ENCODE measurements around the gene PRIM1. TPM values are rescaled to one million over a fixed set of nuclear protein-coding genes. Genes with fewer than 3 reads are reported as not detected.
A peak's percentile ranks its signal among the peaks of the same experiment; 100 is the strongest.

PRIM1 gene
- polyA plus RNA-seq, 2 donors, result 3.2 to 7.4 TPM

DNA sequence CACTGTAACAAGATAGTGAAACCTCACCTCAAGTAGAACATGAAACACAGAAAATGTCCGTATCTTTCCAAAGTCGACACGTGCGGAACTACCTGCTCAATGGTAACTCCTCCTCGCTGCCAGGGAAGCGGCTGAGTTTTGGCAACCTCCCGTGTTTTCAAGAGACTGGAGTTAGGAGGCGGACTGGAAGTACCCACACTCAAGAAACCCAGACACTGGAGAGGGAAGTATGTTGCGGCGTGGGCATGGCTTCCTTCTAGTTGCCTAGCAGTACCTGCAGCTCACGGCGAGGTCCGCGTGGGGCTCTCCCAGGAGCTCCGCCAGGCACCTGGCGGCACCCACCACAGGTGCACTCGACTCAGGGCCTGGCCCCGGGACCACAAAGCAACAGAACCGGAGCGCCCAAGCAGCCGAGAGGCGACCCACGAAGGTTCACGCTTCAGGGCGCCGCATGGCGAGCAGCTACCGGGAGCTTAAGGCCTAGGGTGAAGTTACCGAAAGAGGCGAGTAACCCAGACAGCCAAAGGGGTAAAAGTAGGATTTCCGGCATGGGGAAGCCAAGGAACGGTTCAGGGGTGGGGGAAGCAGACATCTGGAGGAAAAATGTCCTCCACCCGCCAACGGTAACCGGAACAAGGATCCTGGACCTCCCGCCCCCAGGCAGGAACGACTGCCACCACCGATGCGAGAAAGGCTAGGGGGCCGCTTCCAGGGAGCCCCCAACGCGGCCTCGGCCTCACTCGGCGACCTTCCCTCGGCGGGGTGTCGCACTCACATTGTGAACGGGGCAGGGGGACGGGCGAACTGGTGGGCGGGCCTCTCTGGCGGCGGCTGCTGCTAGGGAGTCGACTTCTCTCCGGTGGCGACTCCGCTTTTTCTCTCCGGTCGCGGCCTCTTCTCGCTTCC is 64.6 kb downstream of the PRIM1 start:
- no peaks in the 10 kb centered on the region for H3K4me1 ChIP-seq (ENCODE audit: control insufficient read depth in 2 of 2, insufficient read depth in 2 of 2, low read length in 1 of 2)
- peak overlapping the region; percentile 90 to 96 for H3K4me3 ChIP-seq (ENCODE audit: low read depth in 1 of 2, low read length in 2 of 2)
- WGBS, 2 donors, result 0% methylated on average over 57 to 62 of the region's 62 CpGs
- peak overlapping the region; percentile 96 to 100 for H3K27ac ChIP-seq (ENCODE audit: low read depth in 2 of 2, low read length in 1 of 2)
- H3K9me3 ChIP-seq (ENCODE audit: control insufficient read depth in 2 of 2, insufficient read depth in 1 of 2, low read depth in 1 of 2, low read length in 1 of 2), result no peaks in the 10 kb centered on the region
- H3K27me3 ChIP-seq (ENCODE audit: control insufficient read depth in 1 of 2, insufficient read depth in 2 of 2, low read length in 2 of 2), result no peaks in the 10 kb centered on the region
- no peaks in the 10 kb centered on the region for H3K36me3 ChIP-seq (ENCODE audit: control insufficient read depth in 2 of 2, insufficient read depth in 2 of 2, low read length in 1 of 2)

DNA sequence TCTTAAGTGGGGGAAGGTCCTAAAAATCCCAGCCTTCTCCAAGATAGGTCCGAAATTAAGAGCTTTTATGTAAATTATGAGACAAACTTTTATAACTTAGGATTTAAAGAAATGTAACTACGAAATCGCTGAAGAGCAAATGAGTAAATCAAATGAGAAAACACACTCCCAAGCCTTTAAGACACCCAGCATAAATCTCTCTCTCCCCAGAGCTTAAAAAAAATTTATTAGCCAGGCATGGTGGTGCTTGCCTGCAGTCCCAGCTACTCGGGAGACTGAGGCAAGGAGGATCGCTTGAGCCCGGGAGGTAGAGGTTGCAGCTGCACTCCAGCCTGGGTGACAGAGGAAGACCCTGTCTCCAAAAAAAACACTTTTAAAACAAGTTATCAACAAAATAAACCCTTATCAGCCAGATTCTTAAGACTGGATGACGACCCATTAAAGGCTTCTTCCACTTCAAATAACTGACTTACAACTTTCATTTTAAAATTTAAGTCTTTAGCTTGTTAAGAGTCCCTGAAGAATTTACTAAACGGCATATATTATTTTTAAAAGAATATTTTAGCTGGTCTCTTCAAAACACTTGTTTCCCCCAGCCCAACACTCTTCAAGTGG is 67.3 kb downstream of the PRIM1 start:
- 20 to 21% methylated on average over 8 of the region's 8 CpGs for WGBS, 2 donors
- H3K36me3 ChIP-seq (ENCODE audit: control insufficient read depth in 2 of 2, insufficient read depth in 2 of 2, low read length in 1 of 2), result peaks cover 0 to 9% of the 10 kb centered on the region in 2 donors
- no peaks in the 10 kb centered on the region for H3K27me3 ChIP-seq (ENCODE audit: control insufficient read depth in 1 of 2, insufficient read depth in 2 of 2, low read length in 2 of 2)
- no peaks in the 10 kb centered on the region for H3K4me1 ChIP-seq (ENCODE audit: control insufficient read depth in 2 of 2, insufficient read depth in 2 of 2, low read length in 1 of 2)
- H3K4me3 ChIP-seq (ENCODE audit: low read depth in 1 of 2, low read length in 2 of 2), result peak overlapping the region in 1 of 2 donors; percentile 96
- no peaks in the 10 kb centered on the region for H3K9me3 ChIP-seq (ENCODE audit: control insufficient read depth in 2 of 2, insufficient read depth in 1 of 2, low read depth in 1 of 2, low read length in 1 of 2)
- peak overlapping the region; percentile 45 to 51 for H3K27ac ChIP-seq (ENCODE audit: low read depth in 2 of 2, low read length in 1 of 2)

DNA sequence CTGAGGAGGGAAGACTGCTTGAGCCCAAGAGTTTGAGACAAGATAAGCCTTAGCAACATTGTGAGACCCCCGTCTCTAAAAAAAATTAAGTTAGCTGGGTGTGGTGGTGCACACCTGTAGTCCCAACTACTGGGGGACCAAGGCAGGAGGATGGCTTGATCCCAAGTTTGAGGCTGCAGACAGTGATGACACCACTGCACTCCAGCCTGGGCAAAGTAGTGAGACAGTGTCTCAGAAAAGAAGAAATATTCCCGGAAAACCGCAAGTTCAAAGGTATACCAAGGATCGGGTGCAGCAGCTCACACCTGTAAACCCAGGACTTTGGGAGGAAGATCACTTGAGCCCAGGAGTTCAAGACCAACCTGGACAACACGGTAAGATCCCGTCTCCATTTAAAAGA is 69.8 kb downstream of the PRIM1 start:
- H3K27me3 ChIP-seq (ENCODE audit: control insufficient read depth in 1 of 2, insufficient read depth in 2 of 2, low read length in 2 of 2), result no peaks in the 10 kb centered on the region
- H3K9me3 ChIP-seq (ENCODE audit: control insufficient read depth in 2 of 2, insufficient read depth in 1 of 2, low read depth in 1 of 2, low read length in 1 of 2), result no peaks in the 10 kb centered on the region
- no peak overlapping the region for H3K27ac ChIP-seq (ENCODE audit: low read depth in 2 of 2, low read length in 1 of 2)
- WGBS, 2 donors, result 78 to 90% methylated on average over 6 of the region's 6 CpGs
- H3K4me1 ChIP-seq (ENCODE audit: control insufficient read depth in 2 of 2, insufficient read depth in 2 of 2, low read length in 1 of 2), result no peaks in the 10 kb centered on the region
- H3K4me3 ChIP-seq (ENCODE audit: low read depth in 1 of 2, low read length in 2 of 2), result no peak overlapping the region
- peaks cover 0 to 13% of the 10 kb centered on the region in 2 donors for H3K36me3 ChIP-seq (ENCODE audit: control insufficient read depth in 2 of 2, insufficient read depth in 2 of 2, low read length in 1 of 2)

Other genes starting within 250 kb of the PRIM1 start
- 1 to 10 TPM; 3.4 to 6.7 TPM for gene RBMS2, start 230.5 kb downstream of the PRIM1 start, polyA plus RNA-seq
- gene BAZ2A, start 122.0 kb downstream of the PRIM1 start, polyA plus RNA-seq, result 10 to 100 TPM; 16.4 to 47.5 TPM
- 100 to 1,000 TPM; 222 to 636 TPM for gene ATP5F1B, start 106.3 kb downstream of the PRIM1 start, polyA plus RNA-seq
- gene PTGES3, start 64.0 kb downstream of the PRIM1 start, polyA plus RNA-seq, result 100 to 1,000 TPM in 1 of 2 donors, 10 to 100 TPM in 1; 65.7 to 123 TPM
- gene NACA, start 27.0 kb downstream of the PRIM1 start, polyA plus RNA-seq, result 1,000 to 10,000 TPM; 1,812 to 2,103 TPM
- gene HSD17B6, start 11.0 kb upstream of the PRIM1 start, polyA plus RNA-seq, result 1 to 10 TPM; 3.0 to 5.4 TPM
- gene SDR9C7, start 182.1 kb upstream of the PRIM1 start, polyA plus RNA-seq, result 10 to 100 TPM in 1 of 2 donors, 1 to 10 TPM in 1; 9.4 to 16.8 TPM
- gene RDH16, start 205.3 kb upstream of the PRIM1 start, polyA plus RNA-seq, result under 1 TPM; 0.62 to 0.69 TPM

Measured in esophagus (tissue), 2 donors.